HepG2 (cell line): ENCODE results near the gene AGK. TPM values are rescaled to one million over a fixed set of nuclear protein-coding genes. Genes with fewer than 3 reads are reported as not detected.

Experiments used
- EP300 ChIP-seq, 3 experiments: sonication (generic) in 1 of 3; formaldehyde crosslinking in 1 of 3; IDR thresholded peaks; 2 replicates each; pipeline versions ENCODE4 v1.5.1 to v1.6.1; 2011 to 2020; ENCODE audit warnings: low read depth in 2 of 3, low read length in 2 of 3, borderline replicate concordance in 1 of 3, improper control_type of control experiment in 1 of 3, mild to moderate bottlenecking in 1 of 3, missing genetic modification reagents in 1 of 3, moderate library complexity in 1 of 3
- ETV5 ChIP-seq: IDR thresholded peaks from 2 replicates; pipeline ENCODE4 v1.6.1; 2018; ENCODE audit warnings: missing biosample characterization, missing genetic modification reagents, inconsistent platforms, borderline replicate concordance
- GFI1 ChIP-seq: sonication (generic); formaldehyde crosslinking; IDR thresholded peaks from 2 replicates; pipeline ENCODE4 v1.5.0; 2020; ENCODE audit warnings: missing genetic modification reagents, mild to moderate bottlenecking, borderline replicate concordance
- JARID2 ChIP-seq: sonication (generic); formaldehyde crosslinking; IDR thresholded peaks from 2 replicates; pipeline ENCODE4 v1.8.1; 2023; ENCODE audit warnings: missing genetic modification reagents, inconsistent platforms; ENCODE audit not compliant: insufficient replicate concordance
- RXRB ChIP-seq: IDR thresholded peaks from 2 replicates; pipeline ENCODE4 v1.6.1; 2016; ENCODE audit warnings: borderline replicate concordance, missing genetic modification reagents, missing compliant biosample characterization
- SOX5 ChIP-seq: IDR thresholded peaks from 2 replicates; pipeline ENCODE4 v1.6.1; 2016; ENCODE audit warnings: borderline replicate concordance
- SOX6 ChIP-seq, 2 experiments: fragments of 450-650 bp in 1 of 2; sonication (generic) in 1 of 2; formaldehyde crosslinking in 1 of 2; IDR thresholded peaks; 2 replicates each; pipeline versions ENCODE4 v1.4.0 to v1.6.1; 2017 to 2020; ENCODE audit warnings: antibody characterized with exemption in 1 of 2, mild to moderate bottlenecking in 1 of 2, missing genetic modification reagents in 1 of 2
- ZFY ChIP-seq: sonication (generic); formaldehyde crosslinking; IDR thresholded peaks from 2 replicates; pipeline ENCODE4 v1.4.0; 2020; ENCODE audit warnings: missing genetic modification reagents
- ZNF543 ChIP-seq: sonication (generic); formaldehyde crosslinking; IDR thresholded peaks from 2 replicates; pipeline ENCODE4 v1.4.0; 2020; ENCODE audit warnings: mild to moderate bottlenecking, missing genetic modification reagents
- ZSCAN9 ChIP-seq: IDR thresholded peaks from 2 replicates; pipeline ENCODE4 v1.6.1; 2016; ENCODE audit warnings: borderline replicate concordance
- polyA plus RNA-seq, 8 experiments: library from polyadenylated mRNA; depleted of rRNA in 3 of 8; stranded (reverse) in 7 of 8; unstranded in 1 of 8; fragments of >200 nt; fragmentation: Illumina TruSeq in 4 of 8; extraction: Trizol in 4 of 8; gene quantifications; 2 replicates each; pipeline versions ENCODE4 v1.2.1 to v1.2.3, GENCODE V29; 2011 to 2016; ENCODE audit warnings: low read depth in 4 of 8, missing spikeins in 1 of 8, mixed read lengths in 1 of 8; ENCODE audit not compliant: insufficient read depth in 1 of 8
- total RNA-seq, 5 experiments: library from RNA; depleted of rRNA; stranded (reverse); fragments of >200 nt; fragmentation: Illumina TruSeq; extraction: Trizol; gene quantifications; 2 replicates each; pipeline ENCODE4 v1.2.3, GENCODE V29; 2016; ENCODE audit warnings: low read depth in 1 of 5
- TF ChIP-seq, protein P1 (sequence below): sonication (generic); formaldehyde crosslinking; conservative IDR thresholded peaks from 2 replicates; pipeline ENCODE4 v1.4.0; 2020; ENCODE audit warnings: mild to moderate bottlenecking, missing genetic modification reagents, moderate library complexity

The AGK gene
- total and polyA plus RNA-seq, 2 of the 13 experiments (the other 11 are each of a cell fraction or from before 2014, with no cell fraction given), result 23.7 to 30.1 TPM

DNA sequence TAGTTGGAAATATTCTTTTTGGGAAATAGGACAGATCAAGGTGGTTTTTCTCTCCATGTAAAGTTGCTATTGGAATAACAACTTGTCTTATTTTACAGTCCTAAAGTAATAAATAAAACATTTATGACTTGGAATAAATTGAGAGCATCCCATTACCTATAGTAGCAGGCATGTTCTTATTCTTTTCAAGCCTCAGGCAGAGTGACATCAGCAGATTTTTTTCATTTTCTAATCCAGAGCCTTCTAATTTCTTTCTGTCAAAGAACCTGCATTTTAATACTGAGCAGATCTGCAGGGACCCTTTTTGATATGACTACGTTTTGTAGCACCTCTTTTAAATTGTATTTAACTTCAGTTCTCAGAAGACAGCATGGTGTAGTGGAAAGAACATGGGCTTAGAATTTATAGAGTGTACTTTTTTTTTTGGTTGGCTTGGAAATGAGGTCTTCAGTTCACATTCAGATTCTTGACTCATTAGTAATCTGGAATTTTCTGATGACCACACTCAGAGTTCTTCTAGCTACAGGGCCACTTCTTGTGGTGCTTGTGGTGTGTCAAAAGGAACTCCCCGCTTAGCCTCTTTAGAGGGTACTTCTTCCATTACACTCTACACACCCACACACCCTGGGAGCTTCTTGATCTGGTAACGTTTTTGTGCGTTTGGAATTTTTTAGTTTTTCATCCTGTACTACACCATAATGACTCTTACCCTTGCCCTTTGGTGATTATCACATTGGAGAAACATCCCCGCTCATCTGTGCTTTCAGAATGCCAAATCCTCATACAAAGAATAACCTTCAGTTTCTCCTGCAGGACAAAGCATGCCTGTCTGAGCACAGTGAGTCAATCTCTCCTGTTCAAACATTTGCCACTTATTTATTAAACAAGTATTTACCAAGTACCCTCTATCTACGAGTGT lies 34.6 kb downstream of the AGK start (continued):
- TF ChIP-seq GFI1 (CRISPR knock-in tag) (peak; percentile 96), SOX5 (peak; percentile 43; the same call in 1 of the 2 replicates), JARID2 (CRISPR knock-in tag) (no peak), ZSCAN9 (CRISPR knock-in tag) (no peak), ZFY (CRISPR knock-in tag) (no peak), ETV5 (CRISPR knock-in tag) (no peak), SOX6 (IDR thresholded peaks at IDR 0.05) (no peak), SOX6 (CRISPR knock-in tag; IDR thresholded peaks at IDR 0.05) (peak; percentile 18; the same call in 1 of the 2 replicates), RXRB (CRISPR knock-in tag) (no peak), EP300 (IDR thresholded peaks at IDR 0.05; ENCODE audit: low read depth in 2 of 2, low read length in 2 of 2) (no peak), EP300 (CRISPR knock-in tag; IDR thresholded peaks at IDR 0.05; ENCODE audit: borderline replicate concordance) (no peak), ZNF543 (CRISPR knock-in tag) (no peak)
- TF ChIP-seq, protein P1, sequence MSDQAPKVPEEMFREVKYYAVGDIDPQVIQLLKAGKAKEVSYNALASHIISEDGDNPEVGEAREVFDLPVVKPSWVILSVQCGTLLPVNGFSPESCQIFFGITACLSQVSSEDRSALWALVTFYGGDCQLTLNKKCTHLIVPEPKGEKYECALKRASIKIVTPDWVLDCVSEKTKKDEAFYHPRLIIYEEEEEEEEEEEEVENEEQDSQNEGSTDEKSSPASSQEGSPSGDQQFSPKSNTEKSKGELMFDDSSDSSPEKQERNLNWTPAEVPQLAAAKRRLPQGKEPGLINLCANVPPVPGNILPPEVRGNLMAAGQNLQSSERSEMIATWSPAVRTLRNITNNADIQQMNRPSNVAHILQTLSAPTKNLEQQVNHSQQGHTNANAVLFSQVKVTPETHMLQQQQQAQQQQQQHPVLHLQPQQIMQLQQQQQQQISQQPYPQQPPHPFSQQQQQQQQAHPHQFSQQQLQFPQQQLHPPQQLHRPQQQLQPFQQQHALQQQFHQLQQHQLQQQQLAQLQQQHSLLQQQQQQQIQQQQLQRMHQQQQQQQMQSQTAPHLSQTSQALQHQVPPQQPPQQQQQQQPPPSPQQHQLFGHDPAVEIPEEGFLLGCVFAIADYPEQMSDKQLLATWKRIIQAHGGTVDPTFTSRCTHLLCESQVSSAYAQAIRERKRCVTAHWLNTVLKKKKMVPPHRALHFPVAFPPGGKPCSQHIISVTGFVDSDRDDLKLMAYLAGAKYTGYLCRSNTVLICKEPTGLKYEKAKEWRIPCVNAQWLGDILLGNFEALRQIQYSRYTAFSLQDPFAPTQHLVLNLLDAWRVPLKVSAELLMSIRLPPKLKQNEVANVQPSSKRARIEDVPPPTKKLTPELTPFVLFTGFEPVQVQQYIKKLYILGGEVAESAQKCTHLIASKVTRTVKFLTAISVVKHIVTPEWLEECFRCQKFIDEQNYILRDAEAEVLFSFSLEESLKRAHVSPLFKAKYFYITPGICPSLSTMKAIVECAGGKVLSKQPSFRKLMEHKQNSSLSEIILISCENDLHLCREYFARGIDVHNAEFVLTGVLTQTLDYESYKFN (CRISPR knock-in tag), result 0 out of 2 replicates have a peak, but pooled peaks have one; percentile 13
